H54 (cell line): ENCODE measurements around the gene ZBTB40.

Experiments used
- DNase-seq: peaks from one replicate; pipeline ENCODE4 v3.0.0; 2011; ENCODE audit warnings: low spot score, mixed read lengths; ENCODE audit not compliant: insufficient read length
- FAIRE-seq: peaks from 3 replicates; lab custom pipeline; 2011; peaks lifted over from hg19 to GRCh38; lab: Jason Lieb, UNC
- POLR2A ChIP-seq: IDR thresholded peaks from 2 replicates; pipeline ENCODE4 v1.6.1; 2011; ENCODE audit warnings: low read depth, mild to moderate bottlenecking, low read length

Gene ZBTB40

DNA sequence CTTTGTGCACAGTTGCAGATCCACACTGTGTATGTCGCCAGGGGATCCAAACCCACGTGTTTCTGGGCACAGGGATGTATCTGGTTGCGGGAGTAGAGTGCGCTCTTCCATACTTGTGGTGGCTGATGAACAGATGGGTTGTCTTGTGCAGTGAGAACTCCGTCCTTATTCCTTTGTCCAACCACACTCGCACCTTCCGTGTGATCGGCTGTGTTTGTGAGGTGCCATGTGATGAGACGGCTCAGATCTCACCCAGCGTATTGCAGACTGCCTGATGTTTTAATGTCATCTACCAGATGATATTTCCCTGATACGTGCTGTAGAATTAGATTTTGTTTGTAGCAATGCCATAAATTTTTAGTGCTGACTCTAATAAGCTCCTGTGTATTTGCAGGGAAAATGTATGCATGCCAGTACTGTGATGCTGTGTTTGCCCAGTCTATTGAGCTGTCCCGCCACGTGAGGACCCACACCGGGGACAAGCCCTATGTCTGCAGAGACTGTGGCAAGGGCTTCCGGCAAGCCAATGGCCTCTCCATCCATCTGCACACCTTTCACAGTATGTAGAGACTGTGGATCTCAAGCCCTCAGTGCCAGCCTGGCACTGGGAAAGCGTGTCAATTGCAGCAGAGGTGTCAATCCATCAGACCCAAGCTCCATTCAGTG, 65.4 kb downstream of the ZBTB40 start:
- DNase-seq (no peak), FAIRE-seq (no peak)
- TF ChIP-seq POLR2A = no peak

DNA sequence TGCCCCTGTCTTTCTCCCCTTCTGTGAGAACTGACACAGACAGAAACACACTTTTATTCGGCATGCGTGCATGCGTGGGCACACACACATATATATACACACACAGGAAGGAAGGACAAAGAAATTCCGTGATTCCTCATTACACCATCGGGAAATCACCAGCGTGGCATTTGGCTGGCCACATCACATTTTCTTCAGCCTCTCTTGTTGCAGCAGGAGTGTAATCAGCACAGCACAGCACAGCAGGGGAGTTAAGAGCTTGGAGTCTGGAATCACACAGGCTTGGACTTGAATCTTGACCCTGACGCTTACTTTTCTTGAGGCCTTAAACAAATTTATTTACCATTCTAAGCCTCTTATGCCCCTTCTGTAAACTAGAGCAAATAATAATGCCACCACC, 66.3 kb downstream of the ZBTB40 start:
- TF ChIP-seq POLR2A = no peak
- no peak for FAIRE-seq

DNA sequence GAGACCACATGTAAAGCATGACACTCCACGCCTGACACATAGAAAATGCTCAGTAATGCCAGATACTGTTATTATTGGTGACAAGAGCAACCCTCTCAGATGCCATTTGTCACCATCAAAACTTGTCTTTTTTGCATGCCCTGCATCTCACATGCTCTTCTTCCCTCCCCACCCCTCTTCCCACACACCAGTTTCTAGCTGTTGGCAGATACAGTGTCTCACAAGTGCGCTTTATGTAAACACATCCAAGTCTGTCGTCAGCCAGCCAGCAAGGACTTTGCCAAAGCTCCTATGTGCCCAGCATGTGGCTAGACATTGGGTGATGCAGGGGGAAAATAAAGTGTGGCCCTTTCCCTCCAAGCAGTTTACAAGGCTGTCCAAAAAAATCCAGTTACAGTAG, 66.7 kb downstream of the ZBTB40 start:
- DNase-seq = no peak
- no peak for TF ChIP-seq POLR2A
- FAIRE-seq = no peak

More for the DNA sequence above, 66.3 kb downstream of the ZBTB40 start:
- no peak for DNase-seq

DNA sequence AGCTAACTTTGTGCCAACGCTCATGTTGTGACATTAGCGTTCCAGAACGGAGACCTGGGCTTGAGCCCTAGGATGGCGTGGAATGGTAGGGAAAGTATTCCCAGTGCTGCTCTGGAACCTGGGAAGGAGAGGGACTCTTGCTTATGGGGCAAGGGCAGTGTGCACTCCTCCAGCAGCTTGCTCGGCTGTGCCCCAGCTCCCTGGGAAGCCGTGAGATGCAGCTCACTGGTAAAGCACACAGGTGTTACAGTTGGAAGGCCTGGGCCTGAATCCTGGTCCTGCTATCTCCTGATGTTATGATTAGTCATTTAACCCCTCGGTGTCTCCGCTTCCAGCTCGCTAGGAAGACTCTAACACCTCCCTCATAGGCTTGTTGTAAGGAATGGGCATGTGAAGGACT, 69.2 kb downstream of the ZBTB40 start:
- no peak for FAIRE-seq
- DNase-seq = no peak
- TF ChIP-seq POLR2A = no peak

DNA sequence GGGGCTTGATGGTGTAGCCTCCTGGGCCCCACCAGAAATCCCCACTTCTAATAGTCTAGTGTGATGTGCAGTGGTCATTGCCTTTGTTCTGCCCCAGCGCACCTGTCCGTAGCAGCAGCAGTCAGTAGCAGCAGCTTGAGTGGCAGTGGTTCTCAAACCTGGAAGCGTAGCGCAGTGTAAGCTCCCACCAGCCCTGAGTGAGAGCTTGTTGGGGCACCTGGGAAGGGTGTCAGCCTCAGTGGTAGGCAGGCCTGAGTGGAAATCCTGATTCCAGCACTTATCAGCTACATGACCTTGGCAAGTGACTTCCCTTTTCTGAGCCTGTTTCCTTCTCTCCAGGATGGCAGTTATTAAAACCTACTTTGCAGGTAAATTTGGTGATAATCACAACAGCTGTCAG, 70.0 kb downstream of the ZBTB40 start:
- DNase-seq (no peak), FAIRE-seq (no peak)
- TF ChIP-seq POLR2A = no peak

DNA sequence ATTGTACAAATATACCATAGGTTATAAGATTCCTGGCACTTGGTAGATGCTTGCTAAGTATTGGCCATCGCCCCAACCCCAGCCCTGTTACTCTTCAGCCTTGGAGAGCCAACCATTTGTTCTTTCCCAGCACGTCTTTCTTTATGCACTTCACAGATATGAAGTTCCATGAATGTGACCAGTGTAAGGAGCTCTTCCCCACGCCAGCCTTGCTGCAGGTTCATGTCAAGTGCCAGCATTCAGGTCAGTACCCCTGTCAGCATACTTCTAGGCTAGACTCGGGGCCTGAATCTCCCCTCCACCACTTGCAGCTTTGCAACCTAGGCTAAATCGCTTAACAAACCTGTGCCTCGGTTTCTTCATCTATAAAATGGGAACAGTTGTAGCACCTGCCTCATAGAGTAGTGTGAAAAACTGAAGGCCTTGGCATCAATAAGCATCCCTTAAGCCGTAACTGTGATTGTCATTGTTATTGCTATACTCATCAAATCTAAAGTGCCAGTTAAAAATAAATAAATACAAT, 70.6 kb downstream of the ZBTB40 start:
- DNase-seq (no peak), FAIRE-seq (no peak)
- no peak for TF ChIP-seq POLR2A

DNA sequence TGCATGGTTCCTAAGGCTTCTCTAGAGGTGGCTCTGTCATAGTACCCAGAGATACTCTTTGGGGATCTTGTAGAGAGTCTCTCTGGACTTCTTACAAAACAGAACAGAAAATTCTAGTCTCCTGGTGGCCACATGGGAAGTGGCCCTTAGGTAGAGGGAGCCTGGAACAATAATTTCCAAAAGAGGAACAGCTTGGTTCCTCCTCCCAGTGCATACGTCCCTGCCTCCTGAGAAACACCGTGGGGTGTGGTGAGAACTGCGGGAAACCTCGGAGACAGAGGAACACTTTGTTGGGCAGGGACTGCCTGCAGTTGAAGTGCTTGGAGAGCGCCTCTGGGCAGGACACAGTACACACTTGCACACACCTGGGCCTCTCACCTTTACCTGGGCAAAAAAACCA, 72.8 kb downstream of the ZBTB40 start:
- TF ChIP-seq POLR2A = no peak
- no peak for FAIRE-seq
- no peak for DNase-seq

DNA sequence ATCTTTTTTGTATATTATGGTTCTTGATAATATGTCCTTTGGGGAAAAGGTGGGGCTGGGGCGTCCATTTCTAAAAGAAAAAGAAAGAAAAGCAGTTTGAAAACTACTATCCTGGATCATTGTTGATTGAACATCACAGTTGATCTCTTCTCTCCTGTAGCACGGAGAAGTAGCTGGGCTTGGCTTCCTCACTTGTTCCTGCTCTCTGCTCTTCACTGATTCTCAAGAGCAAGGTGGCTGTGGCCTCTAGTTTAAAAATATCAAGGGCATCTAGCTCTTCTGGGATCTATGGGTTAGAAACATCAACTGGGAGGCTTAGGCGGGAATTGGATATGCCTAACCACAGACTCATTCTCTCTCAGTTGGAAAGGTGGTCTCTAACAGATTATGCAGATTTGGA, 73.6 kb downstream of the ZBTB40 start:
- DNase-seq = no peak
- no peak for TF ChIP-seq POLR2A
- FAIRE-seq = no peak

DNA sequence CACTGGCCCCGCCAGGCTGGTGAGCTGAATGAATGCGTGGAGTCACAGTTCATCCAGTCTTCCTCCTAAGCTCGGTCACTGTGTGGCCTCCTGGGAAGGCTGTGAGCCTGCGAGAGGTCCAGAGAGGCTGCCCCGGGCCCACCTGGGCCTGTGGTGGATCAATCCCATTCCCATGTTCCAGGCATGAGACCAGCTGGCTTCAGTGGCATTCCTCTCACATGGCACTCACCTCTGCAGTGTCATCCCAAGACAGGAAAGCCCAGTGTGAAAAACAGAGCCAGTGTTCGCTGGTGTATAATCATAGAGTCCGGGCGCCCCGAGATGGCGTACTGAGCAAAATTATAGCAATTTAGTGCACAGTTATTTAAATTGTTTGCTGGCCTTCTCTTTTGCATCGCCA, 74.0 kb downstream of the ZBTB40 start:
- no peak for TF ChIP-seq POLR2A
- no peak for FAIRE-seq
- no peak for DNase-seq

DNA sequence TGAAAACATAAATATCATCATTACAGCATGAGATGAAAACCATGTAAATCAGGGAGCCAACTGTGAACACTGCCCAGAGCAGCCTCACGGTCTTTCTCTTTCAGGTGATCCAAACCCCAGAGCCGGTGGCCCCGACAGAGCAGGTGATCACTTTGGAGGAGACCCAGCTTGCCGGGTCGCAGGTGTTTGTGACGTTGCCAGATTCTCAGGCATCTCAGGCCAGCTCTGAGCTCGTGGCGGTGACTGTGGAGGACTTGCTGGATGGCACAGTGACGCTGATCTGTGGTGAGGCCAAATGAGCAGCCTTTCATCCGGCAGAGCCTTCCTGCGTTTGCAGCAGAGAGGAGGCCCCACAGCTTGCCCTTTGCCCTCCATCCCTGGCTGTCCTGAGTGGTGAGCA, 74.4 kb downstream of the ZBTB40 start:
- DNase-seq (no peak), FAIRE-seq (no peak)
- no peak for TF ChIP-seq POLR2A

DNA sequence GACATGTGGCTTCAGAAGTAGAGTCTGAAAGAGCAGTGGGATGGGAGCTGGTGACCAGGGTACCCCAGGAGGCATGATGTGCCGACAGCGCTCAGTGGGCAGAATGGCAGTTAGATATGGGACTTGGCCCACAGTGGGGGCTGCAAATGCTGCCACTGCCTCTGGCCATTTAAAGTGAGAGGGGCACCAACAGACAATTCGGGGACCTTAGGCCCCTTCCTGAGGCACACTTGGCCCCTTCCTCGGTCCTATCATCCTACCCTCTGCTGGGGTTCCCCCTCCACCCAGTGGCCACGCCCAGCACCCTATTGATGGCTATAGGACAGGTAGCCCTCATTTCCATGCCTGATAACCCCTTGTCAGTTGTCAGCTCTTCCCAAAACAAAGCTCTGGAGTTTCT, 75.0 kb downstream of the ZBTB40 start:
- no peak for TF ChIP-seq POLR2A
- DNase-seq (no peak), FAIRE-seq (no peak)

DNA sequence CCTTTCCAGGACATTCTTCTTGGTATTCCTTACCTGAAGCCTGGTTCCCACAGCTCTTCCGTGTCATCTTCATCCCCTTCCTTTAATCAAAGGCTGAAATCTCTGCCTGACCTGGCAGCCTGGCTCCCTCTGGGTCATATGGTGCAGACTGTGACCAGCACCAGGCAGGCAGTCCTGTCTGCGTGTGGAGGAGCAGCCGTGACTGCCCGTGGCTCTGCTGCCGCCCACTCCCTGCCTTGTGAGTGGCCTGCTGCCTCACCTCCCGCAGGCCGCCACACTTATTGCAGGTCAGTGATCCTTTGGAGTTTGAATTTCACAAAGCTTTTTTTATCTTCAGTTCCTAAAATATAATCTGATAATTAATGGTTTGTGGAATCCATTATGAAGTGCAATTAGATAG, 75.5 kb downstream of the ZBTB40 start:
- no peak for DNase-seq
- TF ChIP-seq POLR2A = no peak
- FAIRE-seq = no peak

DNA sequence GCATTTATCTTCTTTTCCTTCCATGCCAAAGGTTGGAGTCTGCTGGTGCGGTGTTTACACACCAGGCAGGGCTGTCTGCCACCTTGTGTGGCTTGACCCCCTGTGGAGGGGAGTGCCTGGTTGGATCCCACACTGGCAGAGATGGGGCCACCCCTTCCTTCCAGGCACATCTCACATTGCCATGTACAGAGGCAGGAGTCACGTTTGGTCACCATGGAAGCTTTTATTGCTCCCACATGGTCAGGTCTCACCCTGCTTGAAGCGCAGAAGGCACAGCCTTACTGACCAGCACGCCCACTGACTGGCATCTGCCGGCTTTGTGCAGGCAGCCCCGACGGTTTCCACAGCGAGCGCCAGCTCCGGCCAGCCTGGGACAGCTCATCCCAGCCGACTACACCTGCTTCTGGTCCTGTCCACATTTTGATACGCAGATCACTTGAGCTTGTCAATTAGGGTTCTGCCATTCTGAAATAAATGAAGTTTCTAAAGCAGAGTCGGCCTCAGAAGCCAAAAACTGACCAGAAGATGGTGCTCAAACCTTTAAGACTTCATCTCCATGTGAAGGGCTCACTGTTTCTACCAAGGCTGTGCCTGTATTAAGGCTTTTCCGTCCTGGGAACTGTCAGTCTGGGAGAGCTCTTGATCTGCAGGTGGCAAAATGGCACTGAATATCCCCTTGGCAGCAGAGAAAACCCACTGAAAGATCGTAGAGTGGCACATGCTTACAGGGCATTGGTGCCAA, 76.1 kb downstream of the ZBTB40 start:
- FAIRE-seq = no peak
- no peak for TF ChIP-seq POLR2A
- no peak for DNase-seq

DNA sequence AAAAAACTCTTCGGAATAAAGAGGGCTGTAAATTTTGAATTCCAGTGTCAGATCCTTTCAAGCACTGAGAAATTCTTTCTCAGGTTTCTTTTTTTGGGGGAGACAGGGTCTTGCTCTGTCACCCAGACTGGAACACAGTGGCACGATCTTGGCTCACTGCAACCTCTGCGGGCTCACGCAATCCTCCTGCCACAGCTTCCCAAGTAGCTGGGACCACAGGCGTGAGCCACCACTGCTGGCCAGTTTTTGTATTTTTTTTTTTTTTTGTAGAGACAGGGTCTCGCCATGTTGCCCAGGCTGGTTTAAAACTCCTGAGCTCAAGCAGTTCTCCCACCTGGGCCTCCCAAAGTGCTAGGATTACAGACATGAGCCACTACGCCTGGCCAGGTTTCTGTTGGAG, 76.8 kb downstream of the ZBTB40 start:
- no peak for FAIRE-seq
- no peak for TF ChIP-seq POLR2A
- no peak for DNase-seq

DNA sequence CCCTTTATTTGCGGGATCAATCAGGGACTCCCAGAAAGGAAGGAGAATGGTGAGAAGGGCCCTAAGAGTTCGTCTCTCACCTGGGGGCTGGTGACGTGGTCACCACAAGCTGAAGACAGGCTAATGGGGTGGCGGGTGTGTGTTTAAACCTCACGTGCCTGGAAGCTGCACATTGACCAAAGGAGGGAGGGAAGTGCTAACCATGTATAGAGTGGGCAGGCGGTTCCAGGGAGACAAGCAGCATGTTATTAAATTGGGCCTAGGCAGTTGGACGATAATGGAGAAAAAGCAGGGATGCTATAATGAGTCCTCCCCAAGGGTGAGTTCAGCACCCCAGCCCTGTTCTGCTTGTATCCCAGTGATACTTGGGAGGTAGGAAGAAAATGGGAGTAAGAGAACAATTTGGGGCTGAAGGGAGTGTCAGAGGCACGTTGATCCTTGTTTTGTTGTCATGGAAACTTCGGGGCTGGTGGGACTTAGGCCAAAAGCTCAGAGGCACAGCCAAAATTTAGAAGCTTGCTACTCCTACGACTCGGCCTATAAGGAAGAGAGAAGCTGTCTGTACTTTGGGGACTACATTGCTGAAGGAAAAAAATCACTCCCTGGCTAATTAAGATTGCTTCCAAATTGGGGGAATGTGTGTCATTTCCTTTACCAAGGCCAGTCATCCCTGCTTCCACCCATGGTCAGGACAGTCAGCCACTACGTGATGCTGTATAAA, 78.4 kb downstream of the ZBTB40 start:
- no peak for TF ChIP-seq POLR2A
- no peak for DNase-seq
- no peak for FAIRE-seq
